ENCODE results near the gene NTRK1.

GRCh38 chr1:156874572-156875340 is 14.1 kb downstream of the NTRK1 start:
- no peak for TF ChIP-seq SUZ12 (IDR thresholded peaks at IDR 0.05; ENCODE audit: extremely low read depth, insufficient read depth, insufficient read length)
- TF ChIP-seq YY1 (IDR thresholded peaks at IDR 0.05; ENCODE audit: insufficient read depth, insufficient read length), result no peak

Data from NT2/D1 (cell line).